GM18907 (cell line): ENCODE data around the gene CNOT6.
"Not testable (repeated sequence)": the region's sequence is repeated elsewhere in the genome, so short reads cannot be mapped to it uniquely, and the experiment has no call there.

ENCODE experiments used
- ATAC-seq: cut with Tn5 transposase; IDR thresholded peaks from one replicate; pipeline ENCODE4 v1.9.1; 2021; ENCODE audit warnings: mild to moderate bottlenecking, moderate library complexity; ENCODE audit not compliant: unreplicated experiment

The CNOT6 gene

GRCh38 chr5:180494060-180494509 lies at the start of gene CNOT6:
CNOT6 (plus strand) TSS chr5:180494379; CDS start chr5:180529277, 34,898 bp downstream.
- peak; percentile 93 for ATAC-seq

- ATAC-seq = no peak
These were observed 39.4 kb upstream of the CNOT6 start for GRCh38 chr5:180454752-180455151.

- ATAC-seq = no peak
These were observed 38.3 kb upstream of the CNOT6 start for GRCh38 chr5:180455872-180456271.

DNA sequence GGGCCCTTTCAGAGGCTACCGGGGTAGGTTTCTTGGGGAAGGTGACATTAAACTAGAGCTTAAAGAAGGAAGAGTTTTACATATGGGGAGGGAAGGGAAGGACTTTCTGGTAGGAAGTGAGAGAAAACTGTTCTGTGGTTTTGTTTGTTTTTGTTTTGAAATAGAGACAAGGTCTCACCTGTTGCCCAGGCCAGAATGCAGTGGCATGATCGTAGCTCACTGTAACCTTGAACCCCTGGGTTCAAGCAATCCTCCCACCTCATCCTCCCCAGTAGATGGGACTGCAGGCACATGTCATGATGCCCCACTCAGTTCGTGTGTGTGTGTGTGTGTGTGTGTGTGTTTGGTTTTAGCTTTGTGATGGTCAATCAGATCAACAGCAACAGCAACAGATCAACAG lies 37.4 kb upstream of the CNOT6 start:
- no peak for ATAC-seq

DNA sequence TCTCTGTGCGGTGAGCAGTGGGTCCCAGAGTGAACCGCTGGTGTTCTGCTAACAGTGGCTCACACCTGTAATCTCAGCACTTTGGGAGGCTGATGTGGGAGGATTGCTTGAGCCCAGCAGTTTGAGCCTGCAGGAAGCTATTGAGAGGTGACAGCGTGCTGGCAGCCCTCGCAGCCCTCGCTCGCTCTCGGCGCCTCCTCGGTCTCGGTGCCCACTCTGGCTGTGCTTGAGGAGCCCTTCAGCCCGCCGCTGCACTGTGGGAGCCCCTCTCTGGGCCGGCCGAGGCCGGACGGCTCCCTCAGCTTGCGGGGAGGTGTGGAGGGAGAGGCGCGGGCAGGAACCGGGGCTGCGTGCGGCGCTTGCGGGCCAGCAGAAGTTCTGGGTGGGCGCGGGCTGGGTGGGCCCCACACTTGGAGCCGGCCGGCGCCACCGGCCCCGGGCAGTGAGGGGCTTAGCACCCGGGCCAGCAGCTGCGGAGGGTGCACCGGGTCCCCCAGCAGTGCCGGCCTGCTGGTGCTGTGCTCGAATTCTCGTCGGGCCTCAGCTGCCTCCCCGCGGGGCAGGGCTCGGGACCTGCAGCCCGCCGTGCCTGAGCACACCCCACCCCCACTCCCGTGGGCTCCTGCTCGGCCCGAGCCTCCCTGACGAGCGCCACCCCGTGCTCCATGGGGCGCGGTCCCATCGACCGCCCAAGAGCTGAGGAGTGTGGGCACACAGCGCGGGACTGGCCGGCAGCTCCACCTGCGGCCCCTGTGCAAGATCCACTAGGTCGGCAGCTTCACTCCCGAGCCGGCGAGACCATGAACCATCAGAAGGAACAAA lies 35.1 kb upstream of the CNOT6 start:
- ATAC-seq = not testable (repeated sequence)

DNA sequence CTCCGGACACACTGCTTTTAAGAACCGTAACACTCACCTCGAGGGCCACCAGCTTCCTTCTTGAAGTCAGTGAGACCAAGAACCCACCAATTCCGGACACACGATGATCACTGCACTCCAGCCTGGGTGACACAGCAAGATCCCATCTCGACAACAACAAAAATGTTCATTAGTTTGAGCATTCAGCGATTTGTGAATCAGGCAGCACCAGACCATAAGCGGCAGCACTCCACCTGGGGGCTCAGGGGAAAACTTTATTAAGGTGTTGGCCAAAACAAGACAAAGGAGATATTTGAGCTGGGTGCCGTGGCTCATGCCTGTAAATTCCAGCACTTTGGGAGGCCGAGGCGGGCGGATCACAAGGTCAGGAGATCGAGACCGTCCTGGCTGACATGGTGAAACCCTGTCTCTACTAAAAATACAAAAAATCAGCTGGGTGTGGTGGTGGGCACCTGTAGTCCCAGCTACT lies 34.5 kb upstream of the CNOT6 start:
- ATAC-seq = not testable (repeated sequence)

DNA sequence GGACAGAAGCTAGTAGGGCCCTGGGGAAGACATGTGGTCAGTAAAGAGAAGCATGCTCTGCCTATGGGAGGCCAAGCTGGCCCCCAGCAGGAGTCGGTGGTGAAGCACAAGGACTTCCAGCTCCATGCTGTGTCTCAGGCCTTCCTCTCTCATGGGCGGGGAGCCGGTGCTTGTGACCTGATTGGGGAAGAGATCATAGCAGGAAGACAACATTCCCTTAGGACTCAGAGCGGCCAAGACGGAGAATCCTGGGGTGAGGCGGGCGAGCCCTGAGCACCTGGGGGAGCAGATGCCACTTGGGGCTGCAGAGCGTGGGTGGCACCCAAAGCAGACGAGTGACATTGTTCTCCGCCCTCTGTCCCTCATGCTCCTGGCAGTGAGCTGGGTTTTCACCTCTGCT lies 33.3 kb upstream of the CNOT6 start:
- no peak for ATAC-seq

DNA sequence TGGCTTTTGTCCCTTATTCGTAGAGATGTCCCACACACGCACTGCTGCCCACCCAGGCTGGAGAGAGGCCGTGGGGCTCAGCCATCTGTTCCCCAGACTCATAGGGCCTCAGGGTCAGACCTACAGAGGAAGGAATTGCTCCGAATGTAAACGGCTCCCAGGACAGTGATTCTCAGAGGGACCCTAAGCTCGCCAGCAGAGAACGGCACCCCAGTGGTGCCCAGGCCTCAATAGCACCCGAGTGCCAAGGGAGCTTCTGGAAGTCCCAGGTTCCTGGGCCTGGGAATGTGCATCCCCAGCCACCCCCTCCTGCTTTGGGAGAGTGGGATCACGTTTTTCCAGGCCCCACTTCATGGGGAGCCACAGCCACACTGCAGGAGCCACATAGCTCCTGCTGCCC lies 32.9 kb upstream of the CNOT6 start:
- ATAC-seq = no peak

DNA sequence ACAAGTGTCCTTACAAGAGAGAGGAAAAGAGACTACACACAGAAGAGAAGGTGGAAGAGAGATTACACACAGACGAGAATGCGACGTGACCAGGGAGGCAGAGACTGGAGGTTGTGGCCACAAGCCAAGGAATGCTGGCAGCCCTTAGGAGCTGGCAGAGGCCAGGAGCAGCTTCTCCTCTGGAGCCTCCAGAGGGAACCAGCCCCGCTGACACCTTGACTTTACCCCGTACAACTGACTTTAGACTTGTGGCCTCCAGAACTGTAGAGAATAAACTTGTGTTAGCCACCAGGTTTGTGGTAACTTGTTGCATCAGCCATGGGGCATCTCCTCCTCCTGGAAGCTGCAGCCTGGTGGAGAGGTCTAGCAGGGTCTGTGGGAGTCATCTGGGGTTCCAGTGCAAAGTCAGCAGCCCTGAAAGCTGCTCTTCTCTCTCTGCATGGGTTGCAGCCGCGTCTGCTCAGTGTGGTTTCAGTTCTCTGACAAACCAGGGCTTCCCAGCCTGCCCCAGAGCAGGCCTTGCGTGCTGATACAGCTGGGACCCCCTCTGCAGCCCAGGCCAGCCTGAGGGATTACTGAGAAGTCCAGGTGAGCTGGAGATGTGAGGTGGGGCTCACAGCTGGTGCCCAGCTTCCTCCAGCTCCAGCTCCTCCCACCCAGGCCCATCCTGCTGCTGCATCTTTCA lies 30.8 kb upstream of the CNOT6 start:
- ATAC-seq = no peak

DNA sequence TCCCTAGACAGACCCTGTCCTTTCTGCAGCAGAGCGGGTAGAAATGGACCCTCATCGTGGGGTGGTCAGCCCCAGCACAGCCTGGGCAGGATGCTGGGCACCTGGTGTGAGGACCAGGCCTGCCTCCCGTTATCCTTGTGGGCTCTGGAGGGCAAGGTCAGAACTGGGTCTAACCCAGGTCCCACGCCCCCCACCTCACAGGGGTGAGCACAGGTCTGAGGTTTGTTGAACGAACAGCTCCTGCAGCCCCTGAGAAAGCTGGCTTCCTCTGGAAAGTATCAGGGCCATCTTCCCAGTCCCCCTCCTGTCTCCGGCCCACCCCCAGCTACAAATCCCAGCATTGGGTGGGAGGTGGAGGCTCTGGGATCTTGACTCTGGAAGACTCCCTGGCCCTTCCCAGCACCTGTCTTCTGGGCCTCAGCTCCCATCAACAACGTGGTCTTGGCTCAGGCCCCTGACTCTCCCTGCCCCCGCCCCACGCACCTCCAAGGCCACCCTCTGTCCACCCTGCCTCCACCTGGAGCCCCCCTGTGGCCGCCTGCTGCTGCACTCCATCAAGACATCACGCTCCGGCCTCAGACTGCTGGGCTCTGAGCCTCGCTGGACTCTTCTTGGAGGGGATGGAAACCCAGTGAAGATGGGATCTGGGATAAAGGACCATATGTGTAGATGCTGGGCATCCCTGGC lies 30.1 kb upstream of the CNOT6 start:
- ATAC-seq = no peak

DNA sequence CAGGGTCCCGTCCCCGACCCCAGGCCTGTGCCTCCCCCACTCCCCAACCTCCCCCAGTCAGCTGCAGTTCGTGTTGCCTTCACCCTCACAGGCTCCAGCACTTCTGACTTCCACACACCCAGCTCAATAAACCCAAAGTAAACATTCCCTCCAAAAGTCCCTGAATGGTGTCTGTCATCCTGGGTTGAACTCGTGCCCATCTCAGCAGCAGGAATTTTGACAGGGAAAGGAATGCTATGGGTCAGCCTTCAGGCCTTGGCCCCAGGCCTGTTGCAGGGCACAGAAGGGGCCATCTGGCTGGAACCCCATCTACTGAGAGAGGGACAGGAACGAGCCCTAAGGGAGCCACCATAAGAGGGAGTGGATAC lies 29.6 kb upstream of the CNOT6 start:
- no peak for ATAC-seq

GRCh38 chr5:180465052-180465451 lies 29.1 kb upstream of the CNOT6 start:
- not testable (repeated sequence) for ATAC-seq

GRCh38 chr5:180466316-180466715 lies 27.9 kb upstream of the CNOT6 start:
- no peak for ATAC-seq

DNA sequence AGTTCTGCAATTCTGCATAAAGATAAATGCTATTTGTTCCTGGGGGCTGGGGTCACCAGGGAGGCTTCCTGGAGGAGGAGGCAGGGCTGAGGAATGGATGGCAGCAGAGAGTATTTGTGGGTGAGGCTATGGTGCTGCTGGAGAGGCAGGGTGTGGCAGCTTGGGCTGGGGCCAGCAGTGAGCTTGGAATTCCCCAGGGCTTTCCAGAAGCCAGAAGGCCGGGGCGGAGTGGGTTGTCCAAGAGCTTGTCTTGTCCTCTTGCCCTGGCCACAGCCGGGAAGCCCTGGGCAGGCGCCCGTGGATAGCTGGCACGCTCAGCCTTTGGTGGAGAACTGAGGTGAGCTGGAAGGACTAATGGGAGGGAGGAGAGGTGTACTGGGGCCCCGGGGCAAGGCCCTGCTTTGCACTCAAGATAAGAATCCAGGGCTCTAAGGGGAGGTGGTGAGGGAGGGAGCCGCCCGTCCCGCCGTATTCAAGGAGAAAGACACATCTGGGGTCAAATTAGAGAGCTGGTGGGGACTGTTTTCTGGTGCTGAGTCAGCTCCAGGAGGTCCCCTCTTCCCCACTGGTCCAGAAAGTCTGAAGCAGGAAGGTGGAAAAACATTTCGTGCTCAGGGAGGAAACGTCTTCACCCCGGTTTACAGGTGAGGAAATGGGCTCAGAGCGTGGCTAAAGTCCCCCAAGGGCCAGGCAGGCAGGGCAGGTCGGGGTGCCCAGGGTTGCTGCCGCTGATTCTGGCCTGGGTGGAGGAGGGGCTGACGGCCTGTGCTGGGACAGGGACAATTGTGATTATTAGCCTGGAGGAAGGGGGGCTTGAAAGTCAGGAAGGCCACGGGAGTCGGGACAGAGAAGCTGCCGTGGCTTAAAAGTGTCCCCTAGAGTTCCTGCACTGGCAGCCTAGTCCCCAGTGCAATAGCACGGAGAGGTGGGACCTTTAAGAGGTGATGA lies 26.9 kb upstream of the CNOT6 start:
- ATAC-seq = no peak

GRCh38 chr5:180467989-180468731 lies 26.0 kb upstream of the CNOT6 start:
- no peak for ATAC-seq

DNA sequence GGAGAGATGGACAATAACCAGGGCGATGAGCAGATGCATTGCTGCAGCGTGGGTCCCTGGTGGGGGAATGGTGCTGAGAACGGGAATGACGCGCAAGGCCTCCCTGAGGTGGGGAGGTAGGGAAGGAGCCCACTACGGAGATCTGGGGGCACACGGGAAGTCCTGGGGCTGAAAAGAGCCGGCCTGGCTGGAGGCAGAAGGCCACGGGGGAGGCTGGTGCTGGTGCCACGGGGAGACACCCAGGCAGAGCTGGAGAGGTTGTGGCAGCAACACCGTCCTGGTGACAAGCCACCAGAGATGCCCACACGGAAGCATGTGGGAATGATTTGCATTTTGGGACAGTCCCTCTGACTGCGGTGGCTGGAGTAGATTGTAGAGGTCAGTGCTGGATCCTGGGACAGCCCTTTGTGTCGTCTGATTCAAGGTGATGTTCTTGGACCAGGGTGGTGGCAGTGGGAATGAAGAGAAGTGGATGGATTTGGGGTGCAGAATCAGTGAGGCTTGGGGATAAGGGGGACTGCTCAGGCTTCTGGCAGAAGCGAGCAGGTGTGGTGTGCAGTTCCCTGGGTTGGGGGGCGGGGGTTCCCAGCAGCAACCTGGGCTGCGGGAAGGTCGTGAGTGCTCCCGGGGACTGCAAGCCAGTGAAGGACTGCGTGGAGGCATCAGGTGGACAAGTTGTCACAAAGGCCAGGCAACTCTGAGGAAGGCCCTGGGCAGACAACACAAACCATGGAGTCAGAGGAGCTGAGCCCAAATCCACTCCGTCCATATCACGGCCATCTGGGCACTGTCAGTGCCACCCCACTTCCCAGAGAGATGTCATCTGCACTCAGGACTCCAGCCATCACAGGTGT lies 25.2 kb upstream of the CNOT6 start:
- ATAC-seq = no peak

DNA sequence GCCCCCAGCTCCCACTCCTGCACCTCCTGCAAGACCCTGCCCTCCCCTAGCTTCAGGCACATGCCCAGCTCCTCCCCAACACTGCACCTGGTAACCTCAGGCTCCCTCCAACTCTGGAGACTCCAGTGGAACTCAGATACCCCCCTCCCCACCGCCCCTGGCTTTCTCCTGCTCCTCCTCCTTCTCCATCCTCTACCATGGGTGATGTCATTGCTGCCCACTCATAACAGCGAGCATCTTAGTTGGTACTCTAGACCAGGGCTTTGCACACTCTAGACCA lies 24.7 kb upstream of the CNOT6 start:
- no peak for ATAC-seq

DNA sequence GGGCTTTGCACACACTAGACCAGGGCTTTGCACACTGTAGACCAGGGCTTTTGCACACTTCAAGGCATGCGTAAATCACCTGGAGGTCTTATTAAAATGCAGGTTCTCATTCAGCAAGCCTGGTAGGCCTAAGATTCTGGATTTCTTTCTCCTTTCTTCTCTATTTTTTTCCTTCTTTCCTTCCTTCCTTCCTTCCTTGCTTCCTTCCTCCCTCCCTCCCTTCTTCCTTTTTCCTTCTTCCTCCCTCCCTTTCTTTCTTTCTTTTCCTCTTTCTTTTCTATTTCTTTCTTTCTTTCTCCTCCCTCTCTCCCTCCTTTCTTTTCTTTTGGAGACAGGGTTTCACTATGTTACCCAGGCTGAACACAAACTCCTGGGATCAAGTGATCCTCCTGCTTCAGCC lies 24.3 kb upstream of the CNOT6 start:
- ATAC-seq = no peak

DNA sequence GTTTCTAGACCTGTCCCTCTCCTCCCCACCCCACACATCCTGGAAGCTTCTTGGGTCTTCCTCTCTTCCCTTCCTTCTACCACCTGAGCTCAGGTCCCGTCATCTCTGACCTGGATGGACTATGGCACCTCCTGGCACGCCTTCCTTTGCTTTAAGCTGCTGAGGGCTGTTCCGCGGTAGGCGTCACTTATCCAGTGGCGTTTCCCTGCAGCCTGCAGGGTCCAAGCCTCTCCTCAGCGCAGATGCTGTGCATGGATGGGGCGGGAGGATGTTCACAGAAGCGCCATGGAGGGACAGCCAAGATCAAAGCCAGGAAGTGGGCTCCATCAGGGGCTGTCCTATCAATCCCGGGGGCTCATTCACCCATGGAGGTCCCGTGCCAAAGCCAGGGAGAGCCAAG lies 23.8 kb upstream of the CNOT6 start:
- ATAC-seq = no peak
